Lower lobe of right lung (tissue), 2 donors: ENCODE results near the gene TEX11. TPM values are rescaled to one million over a fixed set of nuclear protein-coding genes. Genes with fewer than 3 reads are reported as not detected.

ENCODE experiments used
- ATAC-seq, 2 donors: fragments of 200-7000 bp; cut with Tn5 transposase; one replicate each; pipeline ENCODE4 v1.9.1; 2020 to 2022; ENCODE audit warnings: mild to moderate bottlenecking in 2 of 2, moderate library complexity in 2 of 2
- DNase-seq: peaks from one replicate; pipeline ENCODE4 v3.0.0-alpha.2; 2020
- H3K27ac ChIP-seq: fragments of 200-600 bp; one replicate; pipeline ENCODE4 v1.8.0; 2022
- H3K27me3 ChIP-seq: fragments of 200-600 bp; one replicate; pipeline ENCODE4 v1.8.0; 2022; ENCODE audit warnings: low read depth
- H3K36me3 ChIP-seq: fragments of 200-600 bp; one replicate; pipeline ENCODE4 v1.8.0; 2022; ENCODE audit warnings: mild to moderate bottlenecking
- H3K4me1 ChIP-seq: fragments of 200-600 bp; one replicate; pipeline ENCODE4 v1.8.0; 2022
- H3K4me3 ChIP-seq: fragments of 200-600 bp; one replicate; pipeline ENCODE4 v1.8.0; 2022; ENCODE audit warnings: mild to moderate bottlenecking
- H3K9me3 ChIP-seq: fragments of 200-600 bp; one replicate; pipeline ENCODE4 v1.8.0; 2022
- CTCF ChIP-seq: fragments of 200-600 bp; IDR thresholded peaks from one replicate; pipeline ENCODE4 v1.8.0; 2022; ENCODE audit warnings: antibody characterized with exemption, mild to moderate bottlenecking
- intact Hi-C: fragments of 100-400 bp; cut with DNase I; formaldehyde crosslinking; loops from one replicate; pipeline ENCODE4 v1.11.0; 2022
- total RNA-seq: library from RNA; stranded (reverse); fragmentation: NEBNext Ultra II Directional; extraction: Animal tissue kit (Norgen Biotek cat#: 25700); gene quantifications from one replicate; pipeline ENCODE4 v1.2.1, GENCODE V29; 2021
- donor health status: DM: no; HTN: yes; CAD: no; lungs with severe emphysema.

Gene TEX11
- total RNA-seq, 1 donor from 2014 or later: not detected

- Histone ChIP-seq H3K27ac (no peak overlapping the region), H3K9me3 (no peaks in the 10 kb centered on the region), H3K27me3 (no peaks in the 10 kb centered on the region), H3K4me3 (no peak overlapping the region), H3K36me3 (no peaks in the 10 kb centered on the region), H3K4me1 (no peaks in the 10 kb centered on the region)
- DNase-seq (no peak), ATAC-seq (no peak)
- TF ChIP-seq CTCF: no peak
- intact Hi-C loops: no loop called here
Observed at GRCh38 chrX:70635669-70636068, 272.8 kb downstream of the TEX11 start.

- ATAC-seq: no peak
- no peak for TF ChIP-seq CTCF
- no peak overlapping the region for H3K27ac ChIP-seq
- intact Hi-C loops: no loop called here
- H3K4me1 ChIP-seq: no peaks in the 10 kb centered on the region
- no peak for DNase-seq
- H3K36me3 ChIP-seq: no peaks in the 10 kb centered on the region
- H3K27me3 ChIP-seq: no peaks in the 10 kb centered on the region
- H3K9me3 ChIP-seq: no peaks in the 10 kb centered on the region
- H3K4me3 ChIP-seq: no peak overlapping the region
Observed at GRCh38 chrX:70635227-70635626, 273.3 kb downstream of the TEX11 start.

GRCh38 chrX:70621743-70622142 is 286.8 kb downstream of the TEX11 start:
- Histone ChIP-seq H3K9me3 (no peaks in the 10 kb centered on the region), H3K4me1 (no peaks in the 10 kb centered on the region), H3K36me3 (no peaks in the 10 kb centered on the region), H3K27me3 (no peaks in the 10 kb centered on the region), H3K4me3 (no peak overlapping the region), H3K27ac (no peak overlapping the region)
- intact Hi-C loops: no loop called here
- no peak for TF ChIP-seq CTCF
- no peak for ATAC-seq
- no peak for DNase-seq

- Histone ChIP-seq H3K4me3 (no peak overlapping the region), H3K27me3 (no peaks in the 10 kb centered on the region), H3K4me1 (no peaks in the 10 kb centered on the region), H3K9me3 (no peaks in the 10 kb centered on the region), H3K27ac (no peak overlapping the region), H3K36me3 (no peaks in the 10 kb centered on the region)
- intact Hi-C loops: no loop called here
- DNase-seq (no peak), ATAC-seq (no peak)
- no peak for TF ChIP-seq CTCF
Observed at GRCh38 chrX:70618467-70618866, 290.0 kb downstream of the TEX11 start.

- TF ChIP-seq CTCF: no peak
- ATAC-seq: no peak
Observed at GRCh38 chrX:70613295-70613694, 295.2 kb downstream of the TEX11 start.

GRCh38 chrX:70605352-70605751 is 303.2 kb downstream of the TEX11 start:
- intact Hi-C loops: no loop called here
- no peak for TF ChIP-seq CTCF
- Histone ChIP-seq H3K27me3 (no peaks in the 10 kb centered on the region), H3K4me1 (no peaks in the 10 kb centered on the region), H3K27ac (no peak overlapping the region), H3K36me3 (no peaks in the 10 kb centered on the region), H3K4me3 (no peak overlapping the region), H3K9me3 (no peaks in the 10 kb centered on the region)
- no peak for DNase-seq
- ATAC-seq: no peak

More at GRCh38 chrX:70613295-70613694, 295.2 kb downstream of the TEX11 start:
- Histone ChIP-seq H3K27ac (no peak overlapping the region), H3K9me3 (no peaks in the 10 kb centered on the region), H3K36me3 (no peaks in the 10 kb centered on the region), H3K4me1 (no peaks in the 10 kb centered on the region), H3K4me3 (no peak overlapping the region), H3K27me3 (no peaks in the 10 kb centered on the region)
- intact Hi-C loops: no loop called here
- no peak for DNase-seq
